HG02870 (cell line): ENCODE measurements around the gene MYO18B.
"Not testable (repeated sequence)": the region's sequence is repeated elsewhere in the genome, so short reads cannot be mapped to it uniquely, and the experiment has no call there.

Source experiments
- ATAC-seq: cut with Tn5 transposase; IDR thresholded peaks from one replicate; pipeline ENCODE4 v1.9.1; 2021; ENCODE audit warnings: mild to moderate bottlenecking, moderate library complexity; ENCODE audit not compliant: unreplicated experiment

Gene MYO18B

GRCh38 chr22:25970374-25970911 is 228.5 kb downstream of the MYO18B start:
- ATAC-seq = no peak

- no peak for ATAC-seq
Measured at GRCh38 chr22:25970999-25971811, 229.2 kb downstream of the MYO18B start.

- ATAC-seq = no peak
Measured at GRCh38 chr22:25972397-25972796, 230.4 kb downstream of the MYO18B start.

- no peak for ATAC-seq
Measured at GRCh38 chr22:25976356-25976755, 234.4 kb downstream of the MYO18B start.

- ATAC-seq = no peak
Measured at GRCh38 chr22:25979968-25980367, 238.0 kb downstream of the MYO18B start.

GRCh38 chr22:25984911-25985310 is 242.9 kb downstream of the MYO18B start:
- ATAC-seq = not testable (repeated sequence)

- ATAC-seq = no peak
Measured at GRCh38 chr22:25987948-25988347, 246.0 kb downstream of the MYO18B start.

GRCh38 chr22:25990940-25991339 is 249.0 kb downstream of the MYO18B start:
- no peak for ATAC-seq

GRCh38 chr22:25992331-25992730 is 250.3 kb downstream of the MYO18B start:
- no peak for ATAC-seq

- no peak for ATAC-seq
Measured at GRCh38 chr22:25996669-25997068, 254.7 kb downstream of the MYO18B start.

- ATAC-seq = no peak
Measured at GRCh38 chr22:25997886-25998775, 256.1 kb downstream of the MYO18B start.

- ATAC-seq = no peak
Measured at GRCh38 chr22:26002456-26002855, 260.5 kb downstream of the MYO18B start.

GRCh38 chr22:26004477-26004876 is 262.5 kb downstream of the MYO18B start:
- no peak for ATAC-seq

GRCh38 chr22:26008587-26008986 is 266.6 kb downstream of the MYO18B start:
- no peak for ATAC-seq

GRCh38 chr22:26016916-26017315 is 274.9 kb downstream of the MYO18B start:
- ATAC-seq = no peak

- ATAC-seq = no peak
Measured at GRCh38 chr22:26017932-26018331, 275.9 kb downstream of the MYO18B start.

- ATAC-seq = no peak
Measured at GRCh38 chr22:26019596-26019995, 277.6 kb downstream of the MYO18B start.

GRCh38 chr22:26021516-26021915 is 279.5 kb downstream of the MYO18B start:
- ATAC-seq = no peak

- no peak for ATAC-seq
Measured at GRCh38 chr22:26023104-26023775, 281.3 kb downstream of the MYO18B start.

- ATAC-seq = no peak
Measured at GRCh38 chr22:26025626-26026025, 283.6 kb downstream of the MYO18B start.

- ATAC-seq = no peak
Measured at GRCh38 chr22:26027341-26027740, 285.4 kb downstream of the MYO18B start.
